Trophoblast cell (in vitro differentiated cells and primary cell): Measurements from ENCODE around the gene LDB3.

Experiments
- DNase-seq, 2 donors: peaks; one replicate each; pipeline ENCODE4 v3.0.0-alpha.2; 2016
- H2AFZ ChIP-seq: 2 replicates; pipeline ENCODE4 v1.6.1; 2013; ENCODE audit warnings: low read length, moderate library complexity, mild to moderate bottlenecking; ENCODE audit not compliant: insufficient read depth, poor library complexity
- H2AK5ac ChIP-seq: 2 replicates; pipeline ENCODE4 v1.6.1; 2013; ENCODE audit warnings: mild to moderate bottlenecking, low read length
- H2BK120ac ChIP-seq: 2 replicates; pipeline ENCODE4 v1.6.1; 2013; ENCODE audit warnings: low read length, mild to moderate bottlenecking, moderate library complexity; ENCODE audit not compliant: insufficient read depth, poor library complexity
- H2BK12ac ChIP-seq: 2 replicates; pipeline ENCODE4 v1.6.1; 2013; ENCODE audit warnings: mild to moderate bottlenecking, low read length, moderate library complexity
- H2BK5ac ChIP-seq: 2 replicates; pipeline ENCODE4 v1.6.1; 2013; ENCODE audit warnings: low read length, low read depth, moderate library complexity, mild to moderate bottlenecking; ENCODE audit not compliant: poor library complexity
- H3K14ac ChIP-seq: 2 replicates; pipeline ENCODE4 v1.6.1; 2013; ENCODE audit warnings: mild to moderate bottlenecking, low read length
- H3K18ac ChIP-seq: 2 replicates; pipeline ENCODE4 v1.6.1; 2013; ENCODE audit warnings: mild to moderate bottlenecking, low read length
- H3K23ac ChIP-seq: 2 replicates; pipeline ENCODE4 v1.6.1; 2013; ENCODE audit warnings: low read length
- H3K27ac ChIP-seq: 2 replicates; pipeline ENCODE4 v1.5.1; 2013; ENCODE audit warnings: low read depth, mild to moderate bottlenecking, inconsistent platforms, low read length, moderate library complexity
- H3K27me3 ChIP-seq: 2 replicates; pipeline ENCODE4 v1.6.1; 2013; ENCODE audit warnings: inconsistent platforms, mild to moderate bottlenecking, low read length, moderate library complexity; ENCODE audit not compliant: insufficient read depth
- H3K36me3 ChIP-seq, 2 experiments: 1 replicate in 1 of 2; 2 replicates in 1 of 2; pipeline ENCODE4 v1.6.1; 2013; ENCODE audit warnings: low read length in 2 of 2, mild to moderate bottlenecking in 2 of 2, moderate library complexity in 1 of 2; ENCODE audit not compliant: insufficient read depth in 2 of 2, control insufficient read depth in 1 of 2
- H3K4ac ChIP-seq: 2 replicates; pipeline ENCODE4 v1.6.1; 2013; ENCODE audit warnings: low read depth, mild to moderate bottlenecking, low read length, moderate library complexity
- H3K4me1 ChIP-seq, 2 experiments: 1 replicate in 1 of 2; 2 replicates in 1 of 2; pipeline ENCODE4 v1.6.1; 2013; ENCODE audit warnings: low read length in 2 of 2, mild to moderate bottlenecking in 2 of 2, moderate library complexity in 1 of 2; ENCODE audit not compliant: insufficient read depth in 2 of 2, control insufficient read depth in 1 of 2
- H3K4me2 ChIP-seq: 2 replicates; pipeline ENCODE4 v1.6.1; 2013; ENCODE audit warnings: inconsistent platforms, mild to moderate bottlenecking, low read length, moderate library complexity
- H3K4me3 ChIP-seq: 2 replicates; pipeline ENCODE4 v1.5.1; 2013; ENCODE audit warnings: mild to moderate bottlenecking, low read depth, low read length, inconsistent platforms
- H3K79me1 ChIP-seq: one replicate; pipeline ENCODE4 v1.6.1; 2013; ENCODE audit warnings: low read length
- H3K79me2 ChIP-seq: 2 replicates; pipeline ENCODE4 v1.6.1; 2013; ENCODE audit warnings: low read length, mild to moderate bottlenecking; ENCODE audit not compliant: control insufficient read depth, insufficient read depth, poor library complexity
- H3K9ac ChIP-seq: 2 replicates; pipeline ENCODE4 v1.6.1; 2013; ENCODE audit warnings: mild to moderate bottlenecking, low read length
- H3K9me3 ChIP-seq: 2 replicates; pipeline ENCODE4 v1.6.1; 2013; ENCODE audit warnings: low read depth, mild to moderate bottlenecking, control low read depth, inconsistent platforms, low read length; ENCODE audit not compliant: insufficient read depth
- H4K12ac ChIP-seq: 2 replicates; pipeline ENCODE4 v1.6.1; 2013; ENCODE audit warnings: low read depth, mild to moderate bottlenecking, low read length, moderate library complexity
- H4K8ac ChIP-seq: 2 replicates; pipeline ENCODE4 v1.6.1; 2013; ENCODE audit warnings: low read depth, mild to moderate bottlenecking, low read length, moderate library complexity
- H4K91ac ChIP-seq: one replicate; pipeline ENCODE4 v1.6.1; 2013; ENCODE audit warnings: low read depth, mild to moderate bottlenecking, low read length, moderate library complexity
- WGBS: extraction: QIAGEN DNeasy Blood & Tissue Kit; methylation state at CpG from one replicate; pipeline ENCODE4 v1.1.7; 2013; ENCODE audit warnings: missing lambda C conversion rate; ENCODE audit not compliant: insufficient read length, insufficient coverage; ENCODE audit errors: extremely low coverage; 5-methylcytosine and 5-hydroxymethylcytosine counted together

LDB3 gene

GRCh38 chr10:86725980-86726676, 57.8 kb downstream of the LDB3 start:
- H3K4ac ChIP-seq = no peak overlapping the region
- peaks cover 2% of the 10 kb centered on the region for H3K79me2 ChIP-seq
- H2BK12ac ChIP-seq = no peak overlapping the region
- H4K91ac ChIP-seq = no peak overlapping the region
- H3K4me3 ChIP-seq = no peak overlapping the region
- peaks cover 2% of the 10 kb centered on the region for H3K9me3 ChIP-seq
- no peak overlapping the region for H4K12ac ChIP-seq
- H3K4me2 ChIP-seq = no peak overlapping the region
- no CpG with 5 or more reads among the region's 14 CpGs for WGBS
- H3K9ac ChIP-seq = no peak overlapping the region
- no peak for DNase-seq
- H3K4me1 ChIP-seq = peaks cover 4 to 9% of the 10 kb centered on the region in 2 experiments
- no peak overlapping the region for H3K23ac ChIP-seq
- H3K27ac ChIP-seq = no peak overlapping the region
- H3K27me3 ChIP-seq = no peaks in the 10 kb centered on the region
- H4K8ac ChIP-seq = no peak overlapping the region
- no peak overlapping the region for H2AK5ac ChIP-seq
- no peak overlapping the region for H2BK120ac ChIP-seq
- no peak overlapping the region for H2AFZ ChIP-seq
- no peak overlapping the region for H3K18ac ChIP-seq
- no peaks in the 10 kb centered on the region for H3K36me3 ChIP-seq
- no peaks in the 10 kb centered on the region for H3K79me1 ChIP-seq
- no peak overlapping the region for H3K14ac ChIP-seq
- H2BK5ac ChIP-seq = no peak overlapping the region

GRCh38 chr10:86726677-86726999, 58.3 kb downstream of the LDB3 start:
- peaks cover 2% of the 10 kb centered on the region for H3K9me3 ChIP-seq
- H2BK12ac ChIP-seq = no peak overlapping the region
- H3K4ac ChIP-seq = no peak overlapping the region
- H3K36me3 ChIP-seq = no peaks in the 10 kb centered on the region
- H3K14ac ChIP-seq = no peak overlapping the region
- H2BK5ac ChIP-seq = no peak overlapping the region
- H4K8ac ChIP-seq = no peak overlapping the region
- H3K27ac ChIP-seq = no peak overlapping the region
- H3K9ac ChIP-seq = no peak overlapping the region
- H3K4me2 ChIP-seq = no peak overlapping the region
- no peak overlapping the region for H2AFZ ChIP-seq
- no peak overlapping the region for H2AK5ac ChIP-seq
- H3K27me3 ChIP-seq = no peaks in the 10 kb centered on the region
- H4K12ac ChIP-seq = no peak overlapping the region
- no peak overlapping the region for H2BK120ac ChIP-seq
- DNase-seq = no peak
- H3K79me1 ChIP-seq = no peaks in the 10 kb centered on the region
- H4K91ac ChIP-seq = no peak overlapping the region
- H3K4me3 ChIP-seq = no peak overlapping the region
- H3K79me2 ChIP-seq = peaks cover 2% of the 10 kb centered on the region
- no peak overlapping the region for H3K23ac ChIP-seq
- H3K4me1 ChIP-seq = peaks cover 4 to 9% of the 10 kb centered on the region in 2 experiments
- no peak overlapping the region for H3K18ac ChIP-seq
- WGBS = no CpG with 5 or more reads among the region's 1 CpG

GRCh38 chr10:86727470-86727869, 59.2 kb downstream of the LDB3 start:
- Histone ChIP-seq H3K23ac (no peak overlapping the region), H4K12ac (no peak overlapping the region), H4K8ac (no peak overlapping the region), H3K4me1 (peaks cover 4 to 9% of the 10 kb centered on the region in 2 experiments), H2AK5ac (no peak overlapping the region), H3K4me2 (no peak overlapping the region), H2BK12ac (no peak overlapping the region), H4K91ac (no peak overlapping the region), H2BK120ac (no peak overlapping the region), H3K9ac (no peak overlapping the region), H3K4ac (no peak overlapping the region), H3K79me2 (peaks cover 2% of the 10 kb centered on the region), H3K9me3 (peaks cover 2% of the 10 kb centered on the region), H3K36me3 (no peaks in the 10 kb centered on the region), H2AFZ (no peak overlapping the region), H3K4me3 (no peak overlapping the region), H3K27ac (no peak overlapping the region), H2BK5ac (no peak overlapping the region), H3K79me1 (no peaks in the 10 kb centered on the region), H3K18ac (no peak overlapping the region), H3K27me3 (no peaks in the 10 kb centered on the region), H3K14ac (no peak overlapping the region)
- WGBS = no CpG with 5 or more reads among the region's 6 CpGs
- DNase-seq = no peak

- no peak overlapping the region for H4K12ac ChIP-seq
- H3K4me2 ChIP-seq = no peak overlapping the region
- no peak overlapping the region for H3K23ac ChIP-seq
- H3K14ac ChIP-seq = no peak overlapping the region
- no peak overlapping the region for H3K9ac ChIP-seq
- DNase-seq = peak in 1 of 2 donors; percentile 9
- H3K9me3 ChIP-seq = peaks cover 4% of the 10 kb centered on the region
- no peak overlapping the region for H3K27ac ChIP-seq
- H2BK5ac ChIP-seq = no peak overlapping the region
- H4K91ac ChIP-seq = no peak overlapping the region
- H3K18ac ChIP-seq = no peak overlapping the region
- no peak overlapping the region for H4K8ac ChIP-seq
- no peaks in the 10 kb centered on the region for H3K36me3 ChIP-seq
- H3K79me2 ChIP-seq = peaks cover 2% of the 10 kb centered on the region
- H2AFZ ChIP-seq = peak overlapping the region; percentile 85
- no peak overlapping the region for H2AK5ac ChIP-seq
- H2BK12ac ChIP-seq = peak overlapping the region; percentile 50
- H3K4me3 ChIP-seq = no peak overlapping the region
- peaks cover 4 to 9% of the 10 kb centered on the region in 2 experiments for H3K4me1 ChIP-seq
- no peaks in the 10 kb centered on the region for H3K27me3 ChIP-seq
- no peaks in the 10 kb centered on the region for H3K79me1 ChIP-seq
- WGBS = no CpG with 5 or more reads among the region's 3 CpGs
- H2BK120ac ChIP-seq = peak overlapping the region; percentile 1
- no peak overlapping the region for H3K4ac ChIP-seq
These were observed 59.7 kb downstream of the LDB3 start for GRCh38 chr10:86728056-86728455.
